Activated T-cell treated with anti-CD3 and anti-CD28 coated beads, Interleukin-2, amount 50 U/mL, for 72 hours (primary cell): ENCODE data around the gene PRDM16. TPM values are rescaled to one million over a fixed set of nuclear protein-coding genes. Genes with fewer than 3 reads are reported as not detected.

Experiments
- ATAC-seq, 2 donors: fragments of 150-1000 bp; cut with Tn5 transposase; replicated peaks in 1 of 2; 2 replicates each; pipeline ENCODE4 v1.10.0; 2021; ENCODE audit warnings: moderate library complexity in 2 of 2, mild to moderate bottlenecking in 1 of 2
- DNase-seq, 2 donors: peaks; one replicate each; pipeline ENCODE4 v3.0.0; 2021 to 2022; ENCODE audit warnings: mixed read lengths in 1 of 2
- H3K27ac Mint-ChIP-seq: one replicate; pipeline ENCODE4 v1.8.0; 2022; ENCODE audit warnings: mild to moderate bottlenecking, moderate library complexity, mixed read lengths
- H3K27me3 Mint-ChIP-seq: one replicate; pipeline ENCODE4 v1.8.0; 2022; ENCODE audit warnings: low read depth, mixed read lengths
- H3K36me3 Mint-ChIP-seq, 2 donors: one replicate each; pipeline ENCODE4 v1.8.0; 2022; ENCODE audit warnings: mixed read lengths in 2 of 2, mild to moderate bottlenecking in 1 of 2; ENCODE audit not compliant: insufficient read depth in 2 of 2
- H3K4me1 Mint-ChIP-seq: one replicate; pipeline ENCODE4 v1.8.0; 2022; ENCODE audit warnings: low read depth, mixed read lengths
- H3K4me3 Mint-ChIP-seq, 2 donors: one replicate each; pipeline ENCODE4 v1.8.0; 2022; ENCODE audit warnings: mild to moderate bottlenecking in 2 of 2, mixed read lengths in 2 of 2, moderate library complexity in 2 of 2
- H3K9me3 Mint-ChIP-seq, 2 donors: one replicate each; pipeline ENCODE4 v1.8.0; 2022; ENCODE audit warnings: mixed read lengths in 2 of 2
- total RNA-seq, 2 donors: library from RNA; stranded (reverse); gene quantifications; one replicate each; pipeline ENCODE4 v1.2.3, GENCODE V29; 2022

Gene PRDM16
- total RNA-seq, 2 donors from 2014 or later = 0.77 to 1.7 TPM

DNA sequence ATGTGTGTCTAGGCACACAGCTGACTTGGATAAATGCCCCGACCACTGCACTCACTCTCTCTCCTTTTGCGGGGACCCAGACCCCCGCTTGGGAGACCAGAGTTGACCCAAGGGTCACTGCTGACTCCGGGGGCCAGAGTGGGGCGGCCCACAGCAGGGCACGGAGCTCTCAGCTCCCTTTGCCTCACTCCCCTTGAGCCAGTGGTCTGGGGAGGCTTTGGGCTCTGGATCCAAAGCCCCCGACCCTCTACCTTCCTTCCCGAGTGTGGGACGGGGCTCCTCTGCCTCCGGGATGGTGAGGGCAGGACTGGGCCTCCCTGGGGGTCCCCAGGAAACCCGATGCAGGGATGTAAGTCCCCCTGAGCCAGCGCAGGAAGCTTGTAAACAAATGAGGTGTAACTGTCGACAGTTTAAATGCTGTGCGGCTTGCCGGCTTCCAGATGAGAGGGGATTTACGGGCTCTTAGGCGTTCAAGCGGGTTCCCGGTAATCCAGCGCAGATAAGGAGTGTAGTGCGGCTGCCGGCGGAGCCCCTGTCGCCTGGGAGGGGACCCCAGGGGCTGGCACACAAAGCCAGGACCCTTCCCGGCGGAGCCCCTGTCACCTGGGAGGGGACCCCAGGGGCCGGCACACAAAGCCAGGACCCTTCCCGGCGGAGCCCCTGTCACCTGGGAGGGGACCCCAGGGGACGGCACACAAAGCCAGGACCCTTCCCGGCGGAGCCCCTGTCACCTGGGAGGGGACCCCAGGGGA lies 40.3 kb upstream of the PRDM16 start:
- ATAC-seq (no peak), DNase-seq (no peak)
- Mint-ChIP-seq H3K36me3 (no peaks in the 10 kb centered on the region), H3K4me3 (no peak overlapping the region), H3K4me1 (no peaks in the 10 kb centered on the region), H3K27me3 (no peaks in the 10 kb centered on the region), H3K9me3 (no peaks in the 10 kb centered on the region), H3K27ac (no peak overlapping the region)

DNA sequence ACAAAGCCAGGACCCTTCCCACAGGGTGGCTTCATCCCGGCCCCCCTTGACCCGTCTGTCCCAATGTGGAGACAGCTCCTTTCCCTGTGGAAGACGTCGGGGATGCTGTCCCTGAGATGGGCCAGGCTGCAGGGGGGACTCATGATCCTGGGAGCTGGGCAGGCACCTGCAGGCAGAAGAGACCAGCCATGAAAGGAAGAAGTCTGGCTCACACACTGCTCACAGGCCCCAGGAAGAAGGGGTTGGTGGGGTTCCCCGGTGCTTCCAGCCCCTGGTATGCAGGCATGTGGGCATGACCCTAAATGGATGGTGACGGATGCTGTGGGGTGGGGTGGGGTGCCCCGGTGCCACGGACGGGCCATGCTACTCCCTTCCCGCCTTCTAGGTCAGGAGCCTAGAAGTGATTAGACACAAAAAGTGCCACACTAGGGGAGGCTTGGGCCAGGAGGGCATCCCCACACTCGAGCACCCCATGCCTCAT lies 39.5 kb upstream of the PRDM16 start:
- Mint-ChIP-seq H3K4me3 (no peak overlapping the region), H3K4me1 (no peaks in the 10 kb centered on the region), H3K36me3 (no peaks in the 10 kb centered on the region), H3K27ac (no peak overlapping the region), H3K27me3 (no peaks in the 10 kb centered on the region), H3K9me3 (no peaks in the 10 kb centered on the region)
- no peak for DNase-seq
- ATAC-seq = no peak

DNA sequence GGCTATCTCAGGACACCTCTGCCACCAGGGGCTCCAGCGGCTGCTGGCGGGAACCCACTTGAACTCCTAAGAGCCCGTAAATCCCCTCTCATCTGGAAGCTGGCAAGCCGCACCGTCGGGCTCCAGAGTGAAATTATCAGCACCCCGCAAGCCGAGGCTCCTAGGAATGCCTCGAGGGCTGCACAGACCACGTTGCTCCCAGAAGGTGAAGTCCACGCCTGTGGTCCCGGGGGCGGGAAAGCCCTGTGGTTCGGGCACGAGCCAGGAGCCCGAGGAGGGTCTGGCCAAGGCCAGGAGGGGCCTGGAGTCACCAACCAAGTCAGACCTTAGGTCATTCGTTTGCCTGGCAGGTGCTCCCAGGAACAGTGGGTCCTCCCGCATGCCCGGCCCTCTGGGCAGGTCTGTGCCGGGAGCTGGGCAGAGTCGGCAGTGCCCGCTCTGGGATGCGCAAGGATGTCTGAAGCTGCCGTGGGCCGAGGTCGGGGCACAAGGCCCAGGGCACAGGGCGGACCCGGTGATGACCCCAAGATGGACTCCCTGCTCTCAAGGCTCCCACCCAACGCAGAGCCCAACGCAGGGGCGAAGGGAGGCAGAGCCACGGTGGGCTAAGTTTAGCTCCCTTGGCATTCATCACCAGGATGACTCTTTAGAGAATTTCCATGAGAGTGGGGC lies 38.9 kb upstream of the PRDM16 start:
- Mint-ChIP-seq H3K4me3 (no peak overlapping the region), H3K9me3 (no peaks in the 10 kb centered on the region), H3K27ac (no peak overlapping the region), H3K27me3 (no peaks in the 10 kb centered on the region), H3K36me3 (no peaks in the 10 kb centered on the region), H3K4me1 (no peaks in the 10 kb centered on the region)
- DNase-seq (no peak), ATAC-seq (no peak)

DNA sequence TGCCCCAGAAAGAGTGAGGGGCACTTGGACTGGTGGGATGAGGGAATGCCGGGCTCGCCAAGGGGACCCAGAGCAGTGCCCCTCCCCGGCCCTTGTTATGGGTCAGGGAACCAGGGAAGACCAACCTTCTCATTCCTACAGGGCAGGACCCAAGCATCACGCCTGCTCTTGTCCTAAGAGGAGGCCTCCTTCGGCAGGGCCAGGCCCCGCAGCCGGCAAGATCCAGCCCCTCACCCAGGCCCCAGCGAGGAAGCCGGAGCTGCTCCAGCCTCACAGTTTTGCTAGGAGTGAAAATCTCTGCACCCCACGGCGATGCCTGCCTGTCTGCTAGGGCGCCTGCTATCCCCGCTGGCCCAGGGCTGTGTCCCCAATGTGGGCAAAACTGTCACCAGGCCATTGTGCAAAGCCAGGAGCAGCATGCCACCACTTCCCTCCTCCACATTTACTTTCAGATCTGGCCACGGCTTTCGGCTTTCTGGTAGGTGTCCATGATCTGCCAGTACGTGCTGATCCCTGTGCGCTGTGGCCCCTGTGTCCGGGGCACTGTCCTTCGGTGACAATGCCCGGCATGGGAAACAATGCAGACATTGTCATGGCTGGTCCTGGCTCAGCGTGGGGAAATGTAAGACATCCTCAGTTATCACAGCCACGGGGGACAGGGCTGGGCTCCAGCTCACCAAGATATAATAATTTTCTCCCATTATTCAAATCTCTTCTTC lies 38.2 kb upstream of the PRDM16 start:
- H3K9me3 Mint-ChIP-seq = no peaks in the 10 kb centered on the region
- no peaks in the 10 kb centered on the region for H3K36me3 Mint-ChIP-seq
- DNase-seq (no peak), ATAC-seq (no peak)
- no peak overlapping the region for H3K4me3 Mint-ChIP-seq
- no peaks in the 10 kb centered on the region for H3K27me3 Mint-ChIP-seq
- no peaks in the 10 kb centered on the region for H3K4me1 Mint-ChIP-seq
- H3K27ac Mint-ChIP-seq = no peak overlapping the region

DNA sequence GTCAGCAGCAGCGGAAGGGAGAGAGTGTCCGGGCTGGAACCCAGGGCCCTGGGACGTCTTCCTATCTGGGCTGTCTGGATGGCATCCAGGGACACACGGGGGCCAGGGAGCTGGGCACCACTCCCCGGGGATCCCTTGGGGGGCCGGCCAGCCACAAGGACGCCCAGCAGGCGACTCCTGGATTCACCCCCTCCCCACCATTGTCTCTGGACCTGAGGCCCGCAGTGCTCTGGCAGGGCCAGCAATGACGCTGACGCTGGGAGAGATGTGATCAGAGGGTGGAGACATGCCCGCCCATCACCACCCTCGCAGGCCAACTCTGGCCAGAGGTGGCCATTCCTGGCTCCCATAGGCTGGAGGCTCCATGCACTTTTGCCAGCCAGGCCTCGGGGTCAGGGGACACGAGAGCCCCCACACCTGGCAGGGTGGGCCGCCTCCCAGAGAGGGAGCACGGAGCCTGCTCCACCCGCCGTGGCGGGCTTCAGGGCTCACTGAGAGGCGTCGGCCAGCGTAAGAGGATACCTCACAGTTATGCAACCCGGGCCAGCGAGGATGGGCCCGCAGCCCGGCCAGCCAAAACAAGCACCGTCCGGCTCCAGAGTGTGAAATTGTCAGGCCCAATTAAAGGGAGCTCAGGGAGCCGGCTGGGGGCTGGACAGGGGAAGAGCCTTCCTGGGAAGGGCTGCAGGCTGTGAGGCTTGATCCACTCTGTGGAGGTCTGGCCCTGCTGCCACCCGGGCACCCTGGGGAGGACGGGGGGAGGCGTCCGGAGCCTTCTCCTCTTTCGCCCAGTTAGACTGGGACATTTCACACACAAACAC lies 37.4 kb upstream of the PRDM16 start:
- no peak for DNase-seq
- no peak for ATAC-seq
- Mint-ChIP-seq H3K36me3 (no peaks in the 10 kb centered on the region), H3K27me3 (no peaks in the 10 kb centered on the region), H3K27ac (no peak overlapping the region), H3K4me3 (no peak overlapping the region), H3K9me3 (no peaks in the 10 kb centered on the region), H3K4me1 (no peaks in the 10 kb centered on the region)

DNA sequence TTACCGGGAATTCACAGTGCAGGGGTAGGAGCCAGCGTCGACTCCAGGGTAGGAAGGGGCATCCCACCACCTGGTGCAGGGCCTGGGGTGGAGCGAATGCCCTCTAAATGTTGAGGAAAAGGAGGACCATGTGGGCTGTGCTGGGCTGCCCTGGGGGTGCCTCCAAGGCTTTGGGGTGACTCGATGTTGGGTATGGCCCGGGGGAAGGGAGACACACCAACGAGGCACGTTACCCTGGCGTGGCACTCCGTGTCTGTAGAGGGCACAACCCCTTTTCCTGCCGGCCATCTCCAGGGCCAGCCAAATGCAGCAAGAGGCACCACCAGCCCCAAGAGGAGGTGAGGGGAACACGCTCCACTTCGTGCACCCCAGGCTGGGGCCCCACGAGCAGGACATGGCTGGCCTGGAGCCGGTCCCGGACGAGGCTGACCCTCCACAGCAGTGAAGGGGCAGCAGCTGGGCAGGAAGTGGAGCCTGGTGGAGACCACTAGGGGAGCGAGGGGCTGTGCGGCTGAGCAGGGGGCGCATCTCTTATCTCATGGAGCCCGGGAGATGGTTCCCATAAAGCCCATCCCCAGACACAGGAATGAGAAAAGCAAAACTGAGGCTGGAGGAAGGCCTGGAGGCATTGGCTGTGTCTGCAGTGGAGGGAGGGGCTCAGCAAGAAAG lies 36.5 kb upstream of the PRDM16 start:
- Mint-ChIP-seq H3K4me3 (no peak overlapping the region), H3K27me3 (no peaks in the 10 kb centered on the region), H3K9me3 (no peaks in the 10 kb centered on the region), H3K4me1 (no peaks in the 10 kb centered on the region), H3K27ac (no peak overlapping the region), H3K36me3 (no peaks in the 10 kb centered on the region)
- ATAC-seq = no peak
- no peak for DNase-seq

DNA sequence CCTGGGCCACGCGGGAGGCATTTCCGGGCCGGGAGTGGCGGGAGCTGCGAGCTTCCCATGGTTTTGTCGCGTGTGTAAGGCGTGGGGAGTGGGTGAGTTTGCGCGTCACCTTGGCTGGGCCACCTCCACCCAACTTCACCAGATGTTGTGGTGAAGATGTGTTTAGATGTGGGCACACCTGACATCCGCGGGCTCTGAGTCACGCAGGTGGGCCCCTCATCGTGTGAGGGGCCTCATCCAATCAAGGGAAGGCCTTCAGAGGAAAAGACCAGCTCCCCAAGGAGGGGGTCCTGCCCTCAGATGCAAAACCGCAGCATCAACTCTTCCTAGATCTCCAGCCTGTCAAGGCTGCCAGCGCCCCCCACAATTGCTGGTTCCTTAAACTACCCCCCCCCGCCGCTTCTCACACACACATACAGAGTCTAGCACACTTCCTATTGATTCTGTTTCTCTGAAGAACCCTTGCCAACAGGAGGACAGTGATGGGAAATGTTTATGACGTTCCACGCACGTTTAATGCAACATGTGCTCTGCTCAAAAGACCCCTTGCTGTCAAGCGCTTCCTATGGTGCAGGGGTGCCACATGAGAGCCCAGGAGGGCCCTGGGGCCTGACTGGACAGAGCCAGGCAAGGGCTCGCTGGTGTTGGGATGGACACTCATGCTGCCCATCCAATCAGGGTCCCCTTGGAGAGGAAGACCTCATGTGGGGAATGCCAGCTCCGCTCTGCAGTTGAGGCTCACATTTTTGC lies 35.8 kb upstream of the PRDM16 start:
- H3K4me3 Mint-ChIP-seq = no peak overlapping the region
- peak; percentile 39 to 45 for ATAC-seq
- DNase-seq = peak; percentile 10 to 12
- H3K9me3 Mint-ChIP-seq = no peaks in the 10 kb centered on the region
- H3K27me3 Mint-ChIP-seq = no peaks in the 10 kb centered on the region
- H3K27ac Mint-ChIP-seq = no peak overlapping the region
- no peaks in the 10 kb centered on the region for H3K36me3 Mint-ChIP-seq
- H3K4me1 Mint-ChIP-seq = no peaks in the 10 kb centered on the region

DNA sequence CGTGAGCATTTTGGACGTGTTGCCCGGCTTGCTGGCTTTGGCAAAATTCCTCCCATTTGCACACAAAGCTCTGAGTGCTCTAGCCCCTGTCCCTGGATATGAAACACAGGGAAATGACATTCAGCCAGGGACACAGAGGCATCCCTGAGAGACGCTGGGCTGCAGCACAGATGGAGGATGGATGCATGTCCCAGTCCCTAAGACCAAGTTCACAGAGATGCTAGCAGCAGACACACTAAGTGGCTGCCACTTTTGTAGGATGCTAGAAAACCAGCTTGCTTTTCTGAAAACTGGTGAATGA lies 35.3 kb upstream of the PRDM16 start:
- no peak overlapping the region for H3K27ac Mint-ChIP-seq

DNA sequence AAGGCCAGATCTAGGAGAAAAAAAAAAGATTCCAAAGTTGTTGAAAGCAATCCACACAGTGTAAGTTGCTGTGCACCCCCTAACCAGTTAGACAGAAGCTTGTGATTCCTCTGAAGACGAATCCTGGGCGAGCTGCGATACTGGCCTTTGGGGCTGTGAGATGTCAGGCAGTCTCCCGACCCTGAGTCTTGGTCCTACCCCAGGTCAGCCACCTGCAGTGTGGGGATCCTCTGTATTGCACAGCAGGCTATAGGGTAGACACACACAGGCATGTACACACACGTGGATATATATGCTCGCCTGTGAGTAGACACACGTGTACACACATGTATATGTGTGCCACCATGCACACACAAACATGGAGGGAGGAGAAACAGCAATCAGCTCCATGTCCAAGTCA lies 34.8 kb upstream of the PRDM16 start:
- Mint-ChIP-seq H3K9me3 (no peaks in the 10 kb centered on the region), H3K27me3 (no peaks in the 10 kb centered on the region), H3K4me3 (no peak overlapping the region), H3K36me3 (no peaks in the 10 kb centered on the region), H3K27ac (no peak overlapping the region), H3K4me1 (no peaks in the 10 kb centered on the region)
- DNase-seq = no peak
- ATAC-seq = no peak

More for the DNA sequence above, 35.3 kb upstream of the PRDM16 start:
- Mint-ChIP-seq H3K9me3 (no peaks in the 10 kb centered on the region), H3K4me3 (no peak overlapping the region), H3K36me3 (no peaks in the 10 kb centered on the region), H3K4me1 (no peaks in the 10 kb centered on the region), H3K27me3 (no peaks in the 10 kb centered on the region)
- ATAC-seq (no peak), DNase-seq (no peak)

DNA sequence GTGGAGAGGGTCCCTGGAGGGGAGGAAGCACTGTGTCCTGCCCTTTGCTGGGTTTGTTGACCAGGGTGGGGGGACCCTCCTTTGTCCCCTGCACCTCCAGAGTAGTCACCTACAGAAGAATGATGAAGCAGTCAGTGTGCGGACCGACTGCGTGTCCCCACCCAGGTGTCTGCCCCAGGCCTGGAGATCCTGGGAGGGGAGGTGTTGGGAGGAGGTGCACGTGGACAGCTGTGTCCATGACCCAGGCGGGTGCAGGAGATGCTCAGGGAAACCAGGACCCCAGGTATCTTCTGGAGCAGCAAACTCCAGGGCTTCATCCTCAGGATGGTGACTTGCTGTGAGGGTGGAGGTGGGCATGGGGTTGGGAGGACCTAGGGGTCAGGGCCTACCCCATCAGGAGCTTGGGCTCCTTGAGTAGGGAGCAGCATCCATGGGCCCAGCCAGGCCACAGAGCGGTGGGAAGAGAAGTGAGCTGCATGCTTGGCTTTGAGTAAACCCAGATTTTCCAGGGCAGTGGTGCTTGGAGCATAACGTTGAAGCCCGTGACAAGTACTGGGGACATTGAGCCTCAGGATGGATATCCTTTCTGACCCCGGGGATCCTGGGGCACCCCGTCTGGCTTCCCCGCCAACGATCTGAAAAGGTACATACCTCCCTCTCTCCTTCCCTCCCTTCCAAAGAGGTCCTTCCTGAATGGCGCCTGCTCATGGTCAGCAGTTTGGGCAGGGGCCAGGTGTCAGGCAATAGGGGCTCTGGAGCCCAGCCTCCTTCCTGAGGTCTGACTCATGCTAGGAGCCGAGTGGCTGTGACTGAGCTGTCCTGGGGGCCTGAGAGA lies 34.1 kb upstream of the PRDM16 start:
- Mint-ChIP-seq H3K36me3 (no peaks in the 10 kb centered on the region), H3K27me3 (no peaks in the 10 kb centered on the region), H3K4me1 (no peaks in the 10 kb centered on the region), H3K27ac (no peak overlapping the region), H3K9me3 (no peaks in the 10 kb centered on the region), H3K4me3 (no peak overlapping the region)
- DNase-seq (no peak), ATAC-seq (no peak)

DNA sequence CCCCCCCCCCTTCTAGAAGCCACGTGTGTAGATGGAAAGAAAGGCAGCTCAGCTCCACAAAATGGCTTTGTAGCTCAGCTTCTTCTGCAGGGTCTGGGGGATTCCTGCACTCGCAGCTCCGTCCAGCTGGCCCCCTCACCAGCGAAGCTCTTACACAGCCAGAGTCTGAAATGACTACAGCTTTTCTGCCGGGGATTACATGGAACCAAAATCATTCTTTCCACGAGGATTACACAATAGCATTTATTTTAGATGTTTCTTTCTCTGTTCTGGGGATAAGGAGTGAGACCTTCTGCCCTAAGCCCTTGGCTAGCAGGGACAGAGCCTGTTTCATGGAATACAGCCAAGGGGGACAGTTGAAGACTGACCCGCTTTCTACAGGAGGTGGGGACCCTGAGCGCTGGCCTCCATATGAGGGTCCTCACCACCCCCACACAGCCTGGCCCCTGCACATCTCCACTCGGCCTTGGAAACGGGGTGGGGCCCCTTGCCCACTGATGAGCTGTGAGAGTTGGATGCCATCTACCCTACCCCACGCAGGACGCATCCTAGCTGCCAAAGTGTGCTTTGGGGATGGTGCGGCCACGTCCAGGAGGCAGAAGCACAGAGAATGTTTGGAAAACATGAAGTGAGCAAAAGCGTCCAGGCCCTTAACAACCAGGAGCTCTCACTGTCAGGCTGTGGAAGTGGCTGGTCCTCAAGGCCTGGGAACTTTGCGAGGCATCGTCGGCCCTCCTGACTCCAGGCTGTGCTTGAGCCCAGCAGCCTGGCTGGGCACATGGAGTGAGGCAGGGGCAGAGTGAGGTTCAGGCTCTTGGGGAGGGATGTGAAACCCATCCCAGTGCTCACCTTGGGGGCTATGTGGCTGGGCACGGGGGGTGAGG lies 33.2 kb upstream of the PRDM16 start:
- no peaks in the 10 kb centered on the region for H3K9me3 Mint-ChIP-seq
- H3K27me3 Mint-ChIP-seq = no peaks in the 10 kb centered on the region
- H3K27ac Mint-ChIP-seq = no peak overlapping the region
- no peak for DNase-seq
- H3K36me3 Mint-ChIP-seq = no peaks in the 10 kb centered on the region
- H3K4me3 Mint-ChIP-seq = no peak overlapping the region
- H3K4me1 Mint-ChIP-seq = no peaks in the 10 kb centered on the region
- no peak for ATAC-seq
